HUDEP-2 (cell line): ENCODE results near the gene PYGO1.
"Not testable (repeated sequence)": the region's sequence is repeated elsewhere in the genome, so short reads cannot be mapped to it uniquely, and the experiment has no call there.

Source experiments
- DNase-seq, 76 experiments: peaks; one replicate each; lab custom pipeline; 2025; ENCODE audit not compliant: unreplicated experiment in 76 of 76; lab: John Stamatoyannopoulos, UW

Gene PYGO1

GRCh38 chr15:55513621-55514413 is 74.3 kb downstream of the PYGO1 start:
- DNase-seq = peak in 8 of 76 experiments; percentile 1 to 24 (median 8)

- no peak for DNase-seq
These were observed 75.0 kb downstream of the PYGO1 start for GRCh38 chr15:55513152-55513551.

- DNase-seq = no peak
These were observed 80.6 kb downstream of the PYGO1 start for GRCh38 chr15:55507567-55507966.

- not testable (repeated sequence) for DNase-seq
These were observed 82.7 kb downstream of the PYGO1 start for GRCh38 chr15:55505407-55505806.

GRCh38 chr15:55499151-55499550 is 89.0 kb downstream of the PYGO1 start:
- peak in 1 of 76 experiments; percentile 3 for DNase-seq

- DNase-seq = peak in 74 of 76 experiments; percentile 20 to 90 (median 74)
These were observed 89.8 kb downstream of the PYGO1 start for GRCh38 chr15:55498109-55498938.

- no peak for DNase-seq
These were observed 91.4 kb downstream of the PYGO1 start for GRCh38 chr15:55496716-55497115.

GRCh38 chr15:55494931-55495330 is 93.2 kb downstream of the PYGO1 start:
- no peak for DNase-seq

- DNase-seq = peak in 1 of 76 experiments; percentile 4
These were observed 99.1 kb downstream of the PYGO1 start for GRCh38 chr15:55488952-55489600.
